ENCODE data around the gene SH3BGRL.

SH3BGRL gene

DNA sequence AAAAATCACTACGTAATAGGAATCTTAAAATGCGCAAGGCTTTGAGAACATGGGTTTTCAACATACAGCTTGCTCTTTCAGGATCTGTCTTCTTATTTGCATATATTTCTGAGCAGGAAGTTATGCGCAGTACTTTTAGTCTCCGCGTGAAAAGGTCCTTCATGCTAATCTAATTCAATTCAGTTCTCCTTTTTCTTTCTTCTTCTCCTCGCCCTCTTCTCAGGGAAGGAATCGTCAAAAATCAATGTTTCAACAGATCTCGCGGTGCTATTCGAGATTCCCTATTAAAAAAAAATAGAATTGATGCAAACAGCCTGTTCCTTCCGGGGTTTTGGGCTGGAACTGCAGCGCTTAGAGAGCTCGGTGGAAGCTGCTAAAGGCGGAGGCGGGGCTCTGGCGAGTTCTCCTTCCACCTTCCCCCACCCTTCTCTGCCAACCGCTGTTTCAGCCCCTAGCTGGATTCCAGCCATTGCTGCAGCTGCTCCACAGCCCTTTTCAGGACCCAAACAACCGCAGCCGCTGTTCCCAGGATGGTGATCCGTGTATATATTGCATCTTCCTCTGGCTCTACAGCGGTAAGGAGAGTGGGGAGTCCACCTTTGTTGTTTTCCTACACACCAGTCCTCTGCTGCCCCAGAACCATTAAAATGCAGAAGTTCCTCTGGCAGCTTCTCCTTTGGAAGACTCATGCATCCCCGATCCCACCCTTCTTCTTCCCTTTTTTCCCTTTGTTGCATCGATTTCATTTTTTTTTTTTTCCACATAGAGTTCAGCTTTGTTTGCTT, at the start of gene SH3BGRL, which contains the start of gene HMGN5:
Gene SH3BGRL, plus strand, starts transcription at position 432 of the 785 bp plus-strand sequence. Its CDS starts 99 bp downstream, at position 531.
Gene HMGN5, minus strand, starts transcription at position 243 of the 785 bp plus-strand sequence. CDS start 80,364 bp downstream, outside the sequence.
- DNase-seq (ENCODE audit: low read depth in 1 of 2, low spot score in 1 of 2): peak; percentile 31 to 38

DNA sequence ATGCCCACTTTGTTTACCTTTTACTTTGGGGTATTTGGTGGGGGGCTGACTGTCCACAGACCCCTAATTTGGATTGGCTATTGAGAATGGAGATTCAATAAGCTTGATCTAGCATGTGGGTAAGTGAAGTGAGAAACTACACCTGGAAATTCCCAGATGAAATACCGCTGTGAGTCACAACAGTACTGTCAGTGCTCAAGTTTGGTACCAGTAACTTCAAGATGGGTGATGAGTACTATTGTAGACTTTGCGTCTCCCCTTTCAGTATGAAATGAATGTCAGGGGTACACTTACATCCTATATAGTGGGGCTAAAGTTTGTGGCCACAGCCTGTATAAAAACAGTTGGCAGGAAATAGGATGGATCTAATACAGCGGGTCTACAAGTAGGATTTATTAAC, 33.5 kb upstream of the SH3BGRL start:
- DNase-seq (ENCODE audit: low read depth in 1 of 2, low spot score in 1 of 2): no peak

- DNase-seq (ENCODE audit: low read depth in 1 of 2, low spot score in 1 of 2): no peak
Observed at GRCh38 chrX:81174286-81174685, 27.6 kb upstream of the SH3BGRL start.

DNA sequence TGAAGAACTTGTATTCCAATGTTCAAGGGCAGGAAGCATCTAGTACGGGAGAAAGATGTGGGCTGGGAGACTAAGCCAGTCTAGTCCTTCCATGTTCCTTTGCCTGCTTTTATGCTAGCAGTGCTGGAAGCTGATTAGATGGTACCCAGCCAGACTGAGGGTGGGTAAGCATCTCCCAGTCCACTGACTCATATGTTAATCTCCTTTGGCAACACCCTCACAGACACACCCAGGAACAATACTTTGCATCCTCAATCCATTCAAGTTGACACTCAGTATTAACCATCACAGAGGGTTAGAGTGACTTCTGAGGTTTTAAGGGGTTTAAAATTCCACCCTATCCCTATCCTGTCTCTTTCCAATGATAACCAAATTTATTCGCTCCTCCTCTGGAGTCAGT, 6.6 kb upstream of the SH3BGRL start:
- no peak for DNase-seq (ENCODE audit: low read depth in 1 of 2, low spot score in 1 of 2)

DNA sequence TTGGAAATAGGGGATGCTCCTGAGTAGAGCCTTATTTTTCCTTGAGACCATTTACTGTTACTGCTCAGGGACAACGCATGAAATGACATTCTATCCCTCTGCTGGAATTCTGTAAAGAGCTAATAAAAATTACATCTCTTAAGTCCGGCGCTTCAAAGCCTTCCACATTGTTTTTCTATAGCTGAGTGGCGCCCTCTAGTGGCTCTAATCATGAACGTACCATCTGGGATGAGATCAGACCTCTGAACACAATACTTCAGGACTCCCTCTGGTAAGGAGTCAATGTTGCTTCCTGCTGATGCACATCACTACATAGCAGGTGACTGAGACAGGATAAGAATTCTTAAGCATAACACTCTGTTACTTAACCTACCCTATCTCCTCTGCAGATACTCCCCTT, 6.2 kb upstream of the SH3BGRL start:
- DNase-seq (ENCODE audit: low read depth in 1 of 2, low spot score in 1 of 2): peak; percentile 13 to 27

DNA sequence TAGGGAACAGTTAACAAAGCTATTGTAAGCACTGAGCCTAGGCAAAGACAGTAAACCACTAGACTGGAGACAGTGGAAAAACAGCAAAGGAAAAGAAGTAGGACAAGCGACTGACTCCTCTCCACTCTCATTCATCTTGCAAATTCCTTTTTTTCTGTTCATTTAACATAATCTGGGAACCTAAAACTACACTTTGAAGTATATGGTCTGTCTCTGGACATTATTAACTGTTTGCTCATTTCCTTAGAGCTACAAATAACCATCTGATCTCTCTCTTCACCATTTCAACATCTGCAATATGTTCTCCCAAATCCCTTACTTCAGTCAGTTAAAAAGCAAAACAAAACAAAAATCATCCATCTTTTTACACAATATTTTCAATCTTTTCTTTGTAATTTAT, 831 bp upstream of the SH3BGRL start:
- DNase-seq (ENCODE audit: low read depth in 1 of 2, low spot score in 1 of 2): no peak

GRCh38 chrX:81202456-81202819, 536 bp downstream of the SH3BGRL start:
- no peak for DNase-seq (ENCODE audit: low read depth in 1 of 2, low spot score in 1 of 2)

- DNase-seq (ENCODE audit: low read depth in 1 of 2, low spot score in 1 of 2): no peak
Observed at GRCh38 chrX:81202943-81203342, 1.0 kb downstream of the SH3BGRL start.

GRCh38 chrX:81205551-81205950, 3.6 kb downstream of the SH3BGRL start:
- DNase-seq (ENCODE audit: low read depth in 1 of 2, low spot score in 1 of 2): no peak

DNA sequence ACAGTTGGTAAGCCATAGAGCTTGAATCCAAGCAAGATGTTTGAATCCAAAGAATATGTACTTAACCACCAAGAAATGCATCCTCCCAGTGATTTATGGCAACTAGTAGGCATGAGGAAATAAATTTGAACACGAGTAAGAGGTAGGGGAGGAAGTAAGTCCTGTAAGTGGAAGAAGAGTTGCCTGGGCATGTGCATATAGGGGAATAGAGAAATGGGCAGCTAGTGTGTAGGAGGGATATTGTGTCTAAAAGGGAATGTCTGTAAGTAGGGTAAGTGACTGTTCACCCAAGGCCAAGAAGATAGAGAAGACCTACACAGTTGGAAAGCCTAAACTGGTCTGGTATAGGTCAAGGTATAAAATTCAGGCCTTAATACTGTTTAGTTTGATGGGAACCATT, 4.6 kb downstream of the SH3BGRL start:
- no peak for DNase-seq (ENCODE audit: low read depth in 1 of 2, low spot score in 1 of 2)

DNA sequence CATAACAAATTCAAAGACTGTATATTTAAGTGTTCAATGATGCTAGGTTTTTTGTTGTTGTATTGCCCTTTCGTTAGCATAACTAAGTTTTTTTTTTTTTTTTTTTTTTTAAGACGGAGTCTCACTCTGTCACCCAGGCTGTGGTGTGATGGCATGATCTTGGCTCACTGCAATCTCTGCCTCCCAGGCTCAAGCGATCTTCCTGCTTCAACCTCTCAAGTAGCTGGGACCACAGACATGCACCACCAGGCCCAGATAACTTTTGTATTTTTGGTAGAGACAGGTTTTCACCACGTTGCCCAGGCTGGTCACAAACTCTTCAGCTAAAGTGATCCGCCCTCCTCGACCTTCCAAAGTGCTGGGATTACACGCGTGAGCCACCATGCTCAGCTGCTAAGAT, 7.0 kb downstream of the SH3BGRL start:
- no peak for DNase-seq (ENCODE audit: low read depth in 1 of 2, low spot score in 1 of 2)

DNA sequence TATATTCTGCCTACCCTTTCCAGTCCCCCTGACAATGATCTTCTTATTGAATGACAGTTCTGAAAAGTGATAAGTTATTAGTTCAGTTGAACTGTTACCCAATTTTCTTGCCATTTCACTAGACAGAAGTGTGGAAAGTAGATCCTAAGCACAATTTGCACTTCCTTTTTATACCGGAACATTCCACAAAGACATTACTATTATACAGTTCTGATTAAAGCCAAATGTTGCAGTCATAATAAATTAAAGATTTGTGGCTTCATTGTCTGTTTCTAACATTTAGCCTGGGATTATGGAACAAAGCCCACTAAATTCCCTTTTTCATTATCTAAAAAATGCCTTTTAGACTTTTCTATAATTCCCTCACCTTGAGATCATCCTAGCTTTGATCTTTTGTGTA, 13.8 kb downstream of the SH3BGRL start:
- no peak for DNase-seq (ENCODE audit: low read depth in 1 of 2, low spot score in 1 of 2)

- no peak for DNase-seq (ENCODE audit: low read depth in 1 of 2, low spot score in 1 of 2)
Observed at GRCh38 chrX:81229229-81229628, 27.3 kb downstream of the SH3BGRL start.

GRCh38 chrX:81229901-81230300, 28.0 kb downstream of the SH3BGRL start:
- DNase-seq (ENCODE audit: low read depth in 1 of 2, low spot score in 1 of 2): no peak

DNA sequence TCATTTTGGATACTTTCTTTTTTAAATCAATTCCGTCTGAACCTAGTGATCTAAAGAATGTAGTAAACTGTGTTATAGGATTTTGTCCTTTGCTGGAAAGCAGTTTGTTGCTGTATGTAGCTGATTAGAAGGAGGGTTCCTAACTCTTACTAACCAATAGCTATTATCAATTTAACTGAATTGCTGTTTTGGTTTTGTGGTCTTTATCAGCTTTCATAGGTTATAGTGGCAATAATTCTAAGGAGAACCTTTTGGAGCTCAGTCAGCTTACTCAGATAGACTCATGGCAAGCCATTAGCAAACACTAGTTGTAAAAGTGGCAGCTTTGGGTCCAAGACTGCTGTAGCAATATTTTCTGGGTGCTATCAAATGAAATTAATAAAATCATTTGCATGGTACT, 29.6 kb downstream of the SH3BGRL start:
- DNase-seq (ENCODE audit: low read depth in 1 of 2, low spot score in 1 of 2): no peak

DNA sequence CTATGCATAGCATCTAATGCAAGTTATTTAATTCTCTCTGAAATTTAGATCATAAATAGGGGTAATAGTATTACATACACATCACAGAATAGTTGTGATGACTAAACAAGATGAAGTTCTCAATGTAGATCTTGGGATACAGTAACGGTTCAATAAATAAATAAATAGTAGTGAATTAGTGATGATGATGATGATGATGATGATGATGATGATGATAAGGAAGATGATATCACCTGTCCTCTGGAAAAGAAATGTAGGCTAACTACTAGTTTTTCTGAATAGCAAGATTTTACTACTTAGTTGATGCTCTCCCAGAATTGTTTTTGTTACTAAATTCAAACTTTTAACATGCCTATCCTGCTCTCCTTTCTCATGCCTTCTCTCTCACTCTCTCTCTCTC, 30.3 kb downstream of the SH3BGRL start:
- no peak for DNase-seq (ENCODE audit: low read depth in 1 of 2, low spot score in 1 of 2)

- no peak for DNase-seq (ENCODE audit: low read depth in 1 of 2, low spot score in 1 of 2)
Observed at GRCh38 chrX:81237516-81237915, 35.6 kb downstream of the SH3BGRL start.

- no peak for DNase-seq (ENCODE audit: low read depth in 1 of 2, low spot score in 1 of 2)
Observed at GRCh38 chrX:81238166-81238565, 36.3 kb downstream of the SH3BGRL start.

DNA sequence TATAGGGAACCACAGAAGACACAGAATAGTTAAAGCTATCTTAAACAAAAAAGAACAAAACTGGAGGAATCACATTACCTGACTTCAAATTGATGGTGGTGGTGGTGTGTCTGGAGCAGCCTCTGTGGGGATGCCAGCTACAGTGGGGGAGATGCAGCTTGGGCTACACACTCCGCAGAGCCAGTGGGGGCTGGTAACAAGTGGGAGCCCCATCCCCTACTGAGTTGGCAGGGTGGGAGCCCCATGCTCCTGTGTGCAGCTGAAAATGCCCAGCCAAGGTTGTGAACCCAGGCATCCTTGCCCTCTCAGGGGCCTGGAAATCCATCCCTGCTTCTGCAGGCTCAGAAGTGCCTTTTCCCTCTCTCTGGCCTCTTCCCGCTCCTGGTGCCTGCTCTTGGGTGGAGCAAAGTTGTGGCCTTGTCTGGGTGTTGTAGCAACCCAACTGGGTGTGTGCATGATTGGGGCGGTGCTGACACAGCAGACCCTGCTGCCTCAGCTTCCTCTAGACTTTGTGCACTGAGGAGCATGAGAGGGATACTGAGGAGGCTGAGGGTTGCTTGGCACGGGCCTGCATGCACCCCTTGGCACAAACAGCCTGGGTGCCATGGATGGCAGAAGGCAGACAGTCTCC, 38.9 kb downstream of the SH3BGRL start:
- no peak for DNase-seq (ENCODE audit: low read depth in 1 of 2, low spot score in 1 of 2)

DNA sequence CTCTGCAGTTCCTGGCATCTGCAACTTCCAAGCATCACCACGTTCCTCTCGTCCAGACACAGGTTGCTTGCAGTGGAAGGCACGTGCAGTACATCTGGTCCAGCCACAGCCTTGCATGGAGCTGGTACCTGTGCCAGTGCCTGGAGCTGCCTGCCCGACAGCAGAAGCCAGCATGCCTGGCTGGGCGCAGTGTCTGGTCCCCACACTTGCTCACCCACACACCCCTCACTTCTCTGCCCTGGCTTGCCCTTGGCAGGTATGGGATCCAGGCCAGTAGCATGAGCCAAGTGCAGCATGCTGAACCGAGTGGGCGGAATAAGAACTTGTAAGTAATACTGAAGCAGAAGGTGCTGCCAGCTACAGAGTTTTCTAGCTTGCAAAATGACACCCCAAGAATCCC, 39.9 kb downstream of the SH3BGRL start:
- DNase-seq (ENCODE audit: low read depth in 1 of 2, low spot score in 1 of 2): no peak

DNA sequence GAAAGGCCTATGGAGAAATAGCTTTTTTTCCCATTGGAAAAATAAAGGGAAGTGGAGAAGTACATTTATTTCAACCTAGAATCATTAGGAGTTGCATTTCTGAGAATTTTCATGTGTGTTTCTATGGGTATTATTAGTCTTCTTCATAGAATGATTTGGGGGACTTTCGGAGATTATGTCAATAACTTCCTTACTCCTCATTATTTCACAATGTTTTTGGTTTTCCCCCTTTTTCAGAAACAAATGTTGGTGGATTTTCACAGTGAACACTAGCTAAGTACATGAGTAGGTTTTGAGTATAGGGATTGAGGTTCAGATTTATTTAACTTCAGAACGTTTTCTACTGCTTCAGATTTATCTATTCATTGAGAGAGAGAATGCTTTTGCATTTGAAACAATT, 54.0 kb downstream of the SH3BGRL start:
- DNase-seq (ENCODE audit: low read depth in 1 of 2, low spot score in 1 of 2): no peak

DNA sequence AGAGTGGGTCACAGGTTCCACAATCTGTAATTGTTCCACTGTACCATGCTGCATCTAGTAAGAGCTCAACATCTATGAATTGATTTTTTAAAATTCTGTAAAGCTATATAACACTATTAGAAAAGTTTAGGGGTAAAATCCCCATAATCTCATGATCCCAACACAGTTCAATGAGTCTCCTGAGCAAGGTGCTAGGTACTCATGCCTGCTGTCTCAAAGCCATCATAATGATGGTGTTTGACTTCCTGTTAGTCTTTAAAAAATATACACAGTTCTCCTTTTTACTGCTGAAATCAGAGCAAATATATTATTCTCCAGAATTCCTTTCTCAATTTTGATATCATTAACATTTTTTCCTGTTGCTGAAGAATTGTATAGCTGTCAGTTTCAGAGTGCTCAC, 55.9 kb downstream of the SH3BGRL start:
- no peak for DNase-seq (ENCODE audit: low read depth in 1 of 2, low spot score in 1 of 2)

Data from activated T-helper 1 cell treated with anti-CD3 and anti-CD28 coated beads, Interleukin-2, amount 50 U/mL, for 16 hours (primary cell).